ENCODE measurements around the gene PSMC3. TPM values are rescaled to one million over a fixed set of nuclear protein-coding genes. Genes with fewer than 3 reads are reported as not detected.

PSMC3 gene
- total and polyA plus RNA-seq, 2 of the 13 experiments (the other 11 are each of a cell fraction or from before 2014, with no cell fraction given): 75.8 to 214 TPM

- TF ChIP-seq ZNF160 (CRISPR knock-in tag; IDR thresholded peaks at IDR 0.05) (peak; percentile 74; the same call in 1 of the 2 replicates), PPARG (CRISPR knock-in tag; conservative IDR thresholded peaks at IDR 0.05) (peak; percentile 59; the same call in 1 of the 2 replicates), GRHL1 (CRISPR knock-in tag; conservative IDR thresholded peaks at IDR 0.05) (no peak), RNF219 (CRISPR knock-in tag; IDR thresholded peaks at IDR 0.05) (no peak; the same call in 1 of the 2 replicates), PREB (CRISPR knock-in tag; IDR thresholded peaks at IDR 0.05) (no peak), ZNF558 (CRISPR knock-in tag; IDR thresholded peaks at IDR 0.05; ENCODE audit: borderline replicate concordance) (no peak; the same call in 1 of the 2 replicates), TIGD3 (CRISPR knock-in tag; IDR thresholded peaks at IDR 0.05; ENCODE audit: borderline replicate concordance) (no peak), NPAS2 (CRISPR knock-in tag; IDR thresholded peaks at IDR 0.05; ENCODE audit: borderline replicate concordance) (no peak), ZFP36L1 (CRISPR knock-in tag; IDR thresholded peaks at IDR 0.05) (peak; percentile 89), RBAK (CRISPR knock-in tag; IDR thresholded peaks at IDR 0.05) (no peak), MYC (CRISPR knock-in tag; IDR thresholded peaks at IDR 0.05; ENCODE audit: borderline replicate concordance) (peak; percentile 80; the same call in 1 of the 2 replicates), ZNF782 (CRISPR knock-in tag; IDR thresholded peaks at IDR 0.05; ENCODE audit: borderline replicate concordance) (peak; percentile 71; the same call in 1 of the 2 replicates), ZNF552 (CRISPR knock-in tag; IDR thresholded peaks at IDR 0.05; ENCODE audit: borderline replicate concordance) (peak; percentile 90), GABPB1 (CRISPR knock-in tag; IDR thresholded peaks at IDR 0.05) (peak; percentile 94), KDM2A (CRISPR knock-in tag; IDR thresholded peaks at IDR 0.05; ENCODE audit: borderline replicate concordance, low read depth) (peak; percentile 74), XRCC5 (optimal IDR thresholded peaks at IDR 0.05; ENCODE audit: low read length) (peak; percentile 91), TGIF2 (CRISPR knock-in tag; IDR thresholded peaks at IDR 0.05) (no peak), ATM (IDR thresholded peaks at IDR 0.05; ENCODE audit: borderline replicate concordance) (no peak), ZNF576 (CRISPR knock-in tag; IDR thresholded peaks at IDR 0.05) (no peak), ZNF768 (CRISPR knock-in tag; IDR thresholded peaks at IDR 0.05) (peak; percentile 79; the same call in 1 of the 2 replicates), MXD1 (CRISPR knock-in tag; IDR thresholded peaks at IDR 0.05) (no peak)
These were observed 18.3 kb downstream of the PSMC3 start, which contains the start of gene SLC39A13 (continued) for GRCh38 chr11:47407746-47408590.
